GM18511 (cell line): ENCODE measurements around the gene SHMT2.

Experiments
- ATAC-seq: cut with Tn5 transposase; IDR thresholded peaks from one replicate; pipeline ENCODE4 v1.9.1; 2021; ENCODE audit warnings: mild to moderate bottlenecking, moderate library complexity; ENCODE audit not compliant: unreplicated experiment

Gene SHMT2

DNA sequence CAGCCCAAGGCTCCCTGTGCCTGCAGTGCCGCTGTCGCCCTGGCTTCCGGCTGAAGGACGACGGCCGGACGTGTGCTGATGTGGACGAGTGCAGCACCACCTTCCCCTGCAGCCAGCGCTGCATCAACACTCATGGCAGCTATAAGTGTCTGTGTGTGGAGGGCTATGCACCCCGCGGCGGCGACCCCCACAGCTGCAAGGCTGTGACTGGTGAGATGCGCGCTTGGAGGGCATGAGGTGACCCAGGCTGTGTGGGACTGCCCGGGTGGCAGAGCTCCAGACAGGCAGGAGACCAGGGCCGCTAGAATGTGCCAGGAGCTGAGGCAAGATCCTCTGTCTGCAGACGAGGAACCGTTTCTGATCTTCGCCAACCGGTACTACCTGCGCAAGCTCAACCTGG is 32.6 kb upstream of the SHMT2 start:
- no peak for ATAC-seq

DNA sequence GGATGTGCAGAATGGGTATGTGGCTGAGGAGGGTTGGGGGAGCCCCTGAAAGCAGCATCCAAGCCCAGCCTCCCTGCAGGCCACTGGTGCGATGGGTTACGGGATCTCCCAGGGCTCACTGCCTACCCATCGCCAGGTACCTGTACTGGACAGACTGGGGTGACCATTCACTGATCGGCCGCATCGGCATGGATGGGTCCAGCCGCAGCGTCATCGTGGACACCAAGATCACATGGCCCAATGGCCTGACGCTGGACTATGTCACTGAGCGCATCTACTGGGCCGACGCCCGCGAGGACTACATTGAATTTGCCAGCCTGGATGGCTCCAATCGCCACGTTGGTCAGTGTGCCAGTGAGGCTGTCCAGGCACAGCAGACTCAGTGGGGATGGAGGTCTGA is 31.2 kb upstream of the SHMT2 start:
- no peak for ATAC-seq

DNA sequence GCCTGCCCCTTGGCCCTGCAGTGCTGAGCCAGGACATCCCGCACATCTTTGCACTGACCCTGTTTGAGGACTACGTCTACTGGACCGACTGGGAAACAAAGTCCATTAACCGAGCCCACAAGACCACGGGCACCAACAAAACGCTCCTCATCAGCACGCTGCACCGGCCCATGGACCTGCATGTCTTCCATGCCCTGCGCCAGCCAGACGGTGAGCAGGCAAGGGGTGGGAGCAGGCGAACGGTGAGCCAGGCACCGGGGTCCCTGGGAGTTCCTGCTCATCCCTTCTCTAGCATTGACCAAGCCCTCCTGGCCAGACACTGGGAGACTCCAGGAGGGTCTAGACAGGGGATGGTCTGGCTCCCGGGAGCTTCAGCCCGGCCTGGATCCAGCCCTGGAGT is 30.3 kb upstream of the SHMT2 start:
- no peak for ATAC-seq

DNA sequence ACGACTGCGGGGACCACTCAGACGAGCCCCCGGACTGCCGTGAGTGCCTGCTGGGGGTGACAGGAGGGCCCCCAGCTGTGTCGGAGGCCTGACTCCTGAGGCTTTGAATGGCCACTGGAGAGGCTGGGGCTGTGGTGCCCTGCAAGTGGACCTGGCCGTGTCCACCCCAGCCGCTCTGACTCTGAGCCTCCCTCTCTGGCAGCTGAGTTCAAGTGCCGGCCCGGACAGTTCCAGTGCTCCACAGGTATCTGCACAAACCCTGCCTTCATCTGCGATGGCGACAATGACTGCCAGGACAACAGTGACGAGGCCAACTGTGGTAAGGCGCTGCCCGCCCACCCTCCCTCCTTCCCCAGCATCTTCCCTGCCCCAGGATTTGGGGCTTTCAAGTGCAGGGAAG is 29.0 kb upstream of the SHMT2 start:
- no peak for ATAC-seq

DNA sequence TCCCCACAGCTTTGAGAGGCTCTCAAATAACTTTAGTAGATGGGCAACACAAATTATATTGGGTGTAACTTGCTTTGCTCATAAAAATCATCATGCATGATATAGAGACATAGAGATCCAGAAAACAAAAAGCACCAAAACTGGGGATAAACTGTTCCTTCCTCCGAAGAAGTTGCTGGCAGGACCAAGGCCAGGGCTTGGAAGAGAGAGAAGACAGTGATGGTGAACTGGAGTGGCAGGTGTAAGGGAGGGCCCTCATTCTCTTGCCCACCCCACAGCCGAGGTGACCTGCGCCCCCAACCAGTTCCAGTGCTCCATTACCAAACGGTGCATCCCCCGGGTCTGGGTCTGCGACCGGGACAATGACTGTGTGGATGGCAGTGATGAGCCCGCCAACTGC is 28.3 kb upstream of the SHMT2 start:
- no peak for ATAC-seq

DNA sequence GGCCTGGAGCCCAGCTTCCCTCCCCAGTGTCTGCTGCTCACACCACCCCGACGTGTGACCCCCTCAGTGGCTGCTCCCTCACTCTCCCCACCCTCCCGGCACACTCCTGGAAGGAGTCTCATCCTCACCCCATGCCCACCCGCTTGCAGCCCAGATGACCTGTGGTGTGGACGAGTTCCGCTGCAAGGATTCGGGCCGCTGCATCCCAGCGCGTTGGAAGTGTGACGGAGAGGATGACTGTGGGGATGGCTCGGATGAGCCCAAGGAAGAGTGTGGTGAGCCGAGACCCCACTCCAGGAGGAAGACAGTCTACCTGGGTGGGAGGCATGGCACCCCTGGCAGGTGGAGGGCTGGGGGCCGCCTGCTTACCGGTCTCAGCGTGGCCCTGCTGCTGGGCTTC is 27.9 kb upstream of the SHMT2 start:
- no peak for ATAC-seq

DNA sequence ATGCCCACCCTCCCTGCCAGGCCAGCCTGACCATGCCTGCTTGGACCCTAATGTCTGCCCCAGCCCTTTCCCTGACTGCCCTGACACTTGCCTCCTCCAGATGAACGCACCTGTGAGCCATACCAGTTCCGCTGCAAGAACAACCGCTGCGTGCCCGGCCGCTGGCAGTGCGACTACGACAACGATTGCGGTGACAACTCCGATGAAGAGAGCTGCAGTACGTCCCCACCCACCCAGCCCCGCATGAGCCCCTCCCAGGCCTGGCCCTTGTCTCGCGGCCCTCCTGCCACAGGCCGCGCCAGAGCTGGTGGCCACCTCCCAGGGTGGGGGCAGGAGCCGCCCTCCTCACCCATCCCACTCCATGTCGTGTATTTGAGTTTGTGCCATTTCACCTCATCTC is 27.2 kb upstream of the SHMT2 start:
- no peak for ATAC-seq

DNA sequence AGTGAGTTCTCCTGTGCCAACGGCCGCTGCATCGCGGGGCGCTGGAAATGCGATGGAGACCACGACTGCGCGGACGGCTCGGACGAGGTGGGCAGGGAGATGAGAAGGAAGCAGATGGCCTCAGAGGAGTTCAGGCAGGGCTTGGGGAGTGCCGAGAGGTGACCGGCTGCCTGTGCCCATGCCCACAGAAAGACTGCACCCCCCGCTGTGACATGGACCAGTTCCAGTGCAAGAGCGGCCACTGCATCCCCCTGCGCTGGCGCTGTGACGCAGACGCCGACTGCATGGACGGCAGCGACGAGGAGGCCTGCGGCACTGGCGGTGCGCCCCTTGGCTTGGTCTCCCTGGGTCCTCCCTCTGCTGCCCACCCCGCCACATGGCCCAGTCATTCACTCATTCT is 26.3 kb upstream of the SHMT2 start:
- no peak for ATAC-seq

DNA sequence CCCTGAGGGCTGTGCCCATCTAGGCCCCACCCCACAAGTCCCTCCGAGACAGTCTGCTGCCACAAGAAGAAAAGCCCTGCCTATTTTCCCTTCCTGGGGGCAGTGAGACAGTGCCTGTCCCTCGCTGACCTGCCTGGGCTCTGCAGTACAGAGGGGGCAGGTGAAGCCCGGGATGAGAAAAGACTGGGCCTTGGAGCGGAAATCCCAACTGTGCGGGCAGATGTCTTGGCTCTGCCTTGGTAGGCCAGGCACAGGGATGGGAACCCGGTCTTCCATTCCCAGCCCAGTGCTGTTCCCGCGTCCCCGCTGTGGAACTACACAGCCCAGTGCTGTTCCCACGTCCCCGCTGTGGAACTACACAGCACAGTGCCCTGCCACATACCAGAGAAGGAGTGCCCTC is 25.7 kb upstream of the SHMT2 start:
- no peak for ATAC-seq

DNA sequence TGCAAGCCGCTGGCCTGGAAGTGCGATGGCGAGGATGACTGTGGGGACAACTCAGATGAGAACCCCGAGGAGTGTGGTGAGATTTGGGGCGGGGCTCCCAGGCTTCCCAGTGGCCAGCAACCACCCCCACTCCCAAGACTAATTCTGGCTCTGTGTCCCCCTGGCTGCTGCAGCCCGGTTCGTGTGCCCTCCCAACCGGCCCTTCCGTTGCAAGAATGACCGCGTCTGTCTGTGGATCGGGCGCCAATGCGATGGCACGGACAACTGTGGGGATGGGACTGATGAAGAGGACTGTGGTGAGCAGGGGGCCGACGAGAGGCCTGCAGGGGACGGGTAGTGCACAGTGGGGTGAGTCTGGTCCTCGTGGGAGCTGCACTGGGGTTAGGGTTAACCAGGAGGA is 25.1 kb upstream of the SHMT2 start:
- ATAC-seq, result no peak

DNA sequence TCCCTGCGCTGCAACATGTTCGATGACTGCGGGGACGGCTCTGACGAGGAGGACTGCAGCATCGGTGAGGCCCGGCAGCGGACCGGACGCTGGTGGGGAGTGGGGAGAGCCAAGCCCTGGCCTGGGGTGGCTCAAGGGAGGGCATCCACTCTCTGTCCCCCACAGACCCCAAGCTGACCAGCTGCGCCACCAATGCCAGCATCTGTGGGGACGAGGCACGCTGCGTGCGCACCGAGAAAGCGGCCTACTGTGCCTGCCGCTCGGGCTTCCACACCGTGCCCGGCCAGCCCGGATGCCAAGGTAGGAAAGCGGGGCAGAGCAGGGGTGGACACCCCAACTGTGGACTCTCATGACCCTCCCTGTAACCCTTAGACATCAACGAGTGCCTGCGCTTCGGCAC is 24.3 kb upstream of the SHMT2 start:
- ATAC-seq, result no peak

DNA sequence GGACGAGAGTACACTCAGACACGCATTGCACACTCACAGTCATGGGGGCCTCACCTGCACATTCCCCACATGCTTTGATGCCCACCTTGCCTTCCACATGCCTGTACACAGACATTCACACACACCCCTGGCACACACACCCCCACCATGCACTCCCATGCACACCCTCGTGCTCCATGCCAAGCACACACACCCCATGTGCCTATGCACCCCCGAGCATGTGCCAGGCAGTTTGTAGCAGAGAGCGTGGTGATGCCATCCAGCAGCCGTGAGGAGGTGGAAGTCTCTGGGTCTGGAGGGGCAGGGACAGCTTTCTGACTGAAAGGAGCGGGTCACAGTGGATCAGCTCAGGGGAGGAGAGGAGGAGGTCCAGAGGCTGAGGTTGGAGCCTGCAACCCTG is 23.6 kb upstream of the SHMT2 start:
- no peak for ATAC-seq

DNA sequence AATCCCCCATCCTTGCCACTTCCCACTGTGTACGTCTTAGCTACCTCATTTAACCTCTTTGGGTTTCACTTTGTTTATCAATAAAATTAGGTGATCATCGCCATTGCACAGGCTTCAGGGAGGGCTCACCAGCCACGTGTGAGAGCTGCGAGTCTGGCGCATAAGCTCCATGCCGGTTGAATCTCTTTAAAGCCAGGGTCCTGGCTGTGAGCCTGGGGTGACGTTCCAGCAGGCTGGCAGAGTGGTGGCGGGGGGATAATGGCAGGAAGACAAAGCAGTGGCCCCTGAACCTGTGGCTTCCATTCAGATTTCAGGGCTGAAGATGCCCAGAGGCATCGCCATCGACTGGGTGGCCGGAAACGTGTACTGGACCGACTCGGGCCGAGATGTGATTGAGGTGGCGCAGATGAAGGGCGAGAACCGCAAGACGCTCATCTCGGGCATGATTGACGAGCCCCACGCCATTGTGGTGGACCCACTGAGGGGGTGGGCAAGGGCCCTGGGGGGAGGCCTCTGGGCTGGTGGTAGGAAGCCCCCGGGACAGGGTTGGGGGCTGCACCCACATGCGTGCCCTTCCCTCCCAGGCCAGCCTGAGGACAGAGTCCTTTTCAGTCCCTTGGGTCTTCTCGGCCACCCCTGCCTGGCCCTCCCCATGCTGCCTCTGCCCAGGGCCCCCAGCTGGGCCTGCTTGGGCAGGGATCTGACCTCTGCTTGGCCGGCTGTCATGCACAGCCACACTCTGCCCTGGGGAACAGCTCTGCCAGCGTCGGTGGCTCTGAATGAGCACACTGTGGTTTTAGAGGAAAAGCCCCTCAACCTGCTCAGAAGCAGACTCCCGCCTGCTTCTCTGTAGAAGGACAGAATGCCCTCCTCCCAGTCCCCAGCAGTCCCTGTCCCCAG is 21.5 kb upstream of the SHMT2 start:
- ATAC-seq, result no peak

DNA sequence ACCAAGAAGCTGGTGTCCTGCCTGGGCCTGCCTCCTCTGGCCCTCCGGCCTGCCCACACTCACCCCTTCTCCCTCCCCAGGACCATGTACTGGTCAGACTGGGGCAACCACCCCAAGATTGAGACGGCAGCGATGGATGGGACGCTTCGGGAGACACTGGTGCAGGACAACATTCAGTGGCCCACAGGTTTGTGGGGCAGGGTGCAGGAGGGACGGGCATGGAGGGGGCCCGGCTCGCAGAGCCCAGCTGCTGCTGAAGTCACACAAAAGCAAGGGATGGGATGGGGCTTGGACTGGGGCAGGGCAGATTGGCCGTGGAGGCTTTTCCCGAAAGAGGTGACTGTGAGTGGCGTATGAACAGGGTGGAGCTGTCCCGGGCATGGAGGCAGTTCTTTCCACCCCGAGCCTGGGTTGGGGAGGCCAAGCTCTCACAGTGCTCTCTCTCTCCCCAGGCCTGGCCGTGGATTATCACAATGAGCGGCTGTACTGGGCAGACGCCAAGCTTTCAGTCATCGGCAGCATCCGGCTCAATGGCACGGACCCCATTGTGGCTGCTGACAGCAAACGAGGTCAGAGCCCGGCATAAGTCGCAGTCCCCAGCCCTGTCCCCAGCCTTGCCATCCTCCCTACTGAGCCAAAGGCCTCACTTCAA is 20.8 kb upstream of the SHMT2 start:
- no peak for ATAC-seq

DNA sequence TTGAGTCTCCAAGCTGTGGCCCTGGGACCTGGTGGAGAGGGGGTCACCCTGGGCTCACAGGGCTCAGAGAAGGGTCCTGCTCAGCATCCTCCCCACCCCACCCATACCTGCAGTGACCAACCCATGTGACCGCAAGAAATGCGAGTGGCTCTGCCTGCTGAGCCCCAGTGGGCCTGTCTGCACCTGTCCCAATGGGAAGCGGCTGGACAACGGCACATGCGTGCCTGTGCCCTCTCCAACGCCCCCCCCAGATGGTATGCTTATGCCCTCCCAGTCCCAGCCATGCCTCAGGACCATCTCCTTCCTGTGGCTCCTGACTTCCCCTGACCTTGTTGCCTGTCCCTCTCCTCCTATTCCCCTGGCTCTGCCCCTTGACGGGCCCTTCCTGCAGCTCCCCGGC is 19.6 kb upstream of the SHMT2 start:
- ATAC-seq, result no peak

DNA sequence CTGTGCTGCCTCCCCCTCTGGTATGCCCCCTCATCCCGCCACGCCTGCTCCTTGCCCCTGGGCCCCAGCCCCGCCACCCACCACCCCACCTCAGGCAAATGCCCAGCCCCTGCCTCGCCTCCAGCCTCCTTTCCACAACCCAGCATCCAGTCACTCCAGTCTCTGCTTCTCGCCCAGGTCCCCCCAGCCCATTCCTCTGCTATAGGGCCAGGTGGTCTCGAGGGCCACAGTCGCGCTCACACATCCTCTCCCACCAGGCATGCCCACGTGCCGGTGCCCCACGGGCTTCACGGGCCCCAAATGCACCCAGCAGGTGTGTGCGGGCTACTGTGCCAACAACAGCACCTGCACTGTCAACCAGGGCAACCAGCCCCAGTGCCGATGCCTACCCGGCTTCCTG is 19.1 kb upstream of the SHMT2 start:
- no peak for ATAC-seq

DNA sequence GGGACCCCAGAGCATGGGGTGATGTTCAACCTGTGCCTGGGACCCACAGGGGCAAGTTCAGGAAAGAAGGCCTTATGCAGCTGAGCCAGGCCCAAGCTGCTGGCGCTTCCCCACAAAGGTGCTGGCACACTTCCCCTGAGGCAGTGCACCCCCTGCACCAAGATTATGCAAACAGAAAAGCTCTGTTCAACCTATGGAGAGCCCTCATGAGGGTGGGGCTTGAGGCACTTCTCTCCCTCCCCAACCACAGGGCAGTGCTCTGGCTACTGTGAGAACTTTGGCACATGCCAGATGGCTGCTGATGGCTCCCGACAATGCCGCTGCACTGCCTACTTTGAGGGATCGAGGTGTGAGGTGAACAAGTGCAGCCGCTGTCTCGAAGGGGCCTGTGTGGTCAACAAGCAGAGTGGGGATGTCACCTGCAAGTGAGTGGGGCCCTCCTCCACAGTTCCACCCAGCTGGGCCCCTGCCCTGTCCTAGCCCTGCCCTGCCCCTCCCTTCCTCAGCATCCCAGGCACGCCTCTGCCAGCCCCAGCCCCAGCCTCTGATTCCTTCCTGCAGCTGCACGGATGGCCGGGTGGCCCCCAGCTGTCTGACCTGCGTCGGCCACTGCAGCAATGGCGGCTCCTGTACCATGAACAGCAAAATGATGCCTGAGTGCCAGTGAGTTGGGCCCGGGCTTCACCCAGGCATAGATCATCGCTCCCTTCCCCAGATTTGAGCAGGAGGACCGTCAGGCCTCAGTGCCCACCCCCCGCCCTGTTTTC is 18.4 kb upstream of the SHMT2 start:
- ATAC-seq, result no peak

DNA sequence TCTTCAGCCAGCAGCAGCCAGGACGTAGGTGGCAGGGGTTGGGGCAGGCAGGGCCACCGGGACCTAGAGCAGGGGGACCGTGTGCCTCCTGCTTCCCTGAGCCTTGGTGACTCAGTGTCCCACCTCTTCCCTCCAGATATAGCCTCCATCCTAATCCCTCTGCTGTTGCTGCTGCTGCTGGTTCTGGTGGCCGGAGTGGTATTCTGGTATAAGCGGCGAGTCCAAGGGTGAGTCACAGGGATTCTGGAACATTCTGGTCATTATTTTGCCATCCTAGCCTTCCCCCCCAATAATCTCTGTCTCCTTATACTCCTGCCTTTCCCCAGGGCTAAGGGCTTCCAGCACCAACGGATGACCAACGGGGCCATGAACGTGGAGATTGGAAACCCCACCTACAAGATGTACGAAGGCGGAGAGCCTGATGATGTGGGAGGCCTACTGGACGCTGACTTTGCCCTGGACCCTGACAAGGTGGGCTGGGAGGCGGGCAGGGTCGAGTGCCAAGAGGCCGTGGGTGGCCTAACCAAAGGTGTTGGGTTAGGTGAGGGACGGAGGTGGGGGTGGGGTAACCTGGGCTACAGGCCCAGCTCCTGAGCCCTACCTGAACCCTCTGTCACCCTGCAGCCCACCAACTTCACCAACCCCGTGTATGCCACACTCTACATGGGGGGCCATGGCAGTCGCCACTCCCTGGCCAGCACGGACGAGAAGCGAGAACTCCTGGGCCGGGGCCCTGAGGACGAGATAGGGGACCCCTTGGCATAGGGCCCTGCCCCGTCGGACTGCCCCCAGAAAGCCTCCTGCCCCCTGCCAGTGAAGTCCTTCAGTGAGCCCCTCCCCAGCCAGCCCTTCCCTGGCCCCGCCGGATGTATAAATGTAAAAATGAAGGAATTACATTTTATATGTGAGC is 17.5 kb upstream of the SHMT2 start:
- ATAC-seq, result no peak

DNA sequence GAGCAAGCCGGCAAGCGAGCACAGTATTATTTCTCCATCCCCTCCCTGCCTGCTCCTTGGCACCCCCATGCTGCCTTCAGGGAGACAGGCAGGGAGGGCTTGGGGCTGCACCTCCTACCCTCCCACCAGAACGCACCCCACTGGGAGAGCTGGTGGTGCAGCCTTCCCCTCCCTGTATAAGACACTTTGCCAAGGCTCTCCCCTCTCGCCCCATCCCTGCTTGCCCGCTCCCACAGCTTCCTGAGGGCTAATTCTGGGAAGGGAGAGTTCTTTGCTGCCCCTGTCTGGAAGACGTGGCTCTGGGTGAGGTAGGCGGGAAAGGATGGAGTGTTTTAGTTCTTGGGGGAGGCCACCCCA is 16.8 kb upstream of the SHMT2 start:
- no peak for ATAC-seq

DNA sequence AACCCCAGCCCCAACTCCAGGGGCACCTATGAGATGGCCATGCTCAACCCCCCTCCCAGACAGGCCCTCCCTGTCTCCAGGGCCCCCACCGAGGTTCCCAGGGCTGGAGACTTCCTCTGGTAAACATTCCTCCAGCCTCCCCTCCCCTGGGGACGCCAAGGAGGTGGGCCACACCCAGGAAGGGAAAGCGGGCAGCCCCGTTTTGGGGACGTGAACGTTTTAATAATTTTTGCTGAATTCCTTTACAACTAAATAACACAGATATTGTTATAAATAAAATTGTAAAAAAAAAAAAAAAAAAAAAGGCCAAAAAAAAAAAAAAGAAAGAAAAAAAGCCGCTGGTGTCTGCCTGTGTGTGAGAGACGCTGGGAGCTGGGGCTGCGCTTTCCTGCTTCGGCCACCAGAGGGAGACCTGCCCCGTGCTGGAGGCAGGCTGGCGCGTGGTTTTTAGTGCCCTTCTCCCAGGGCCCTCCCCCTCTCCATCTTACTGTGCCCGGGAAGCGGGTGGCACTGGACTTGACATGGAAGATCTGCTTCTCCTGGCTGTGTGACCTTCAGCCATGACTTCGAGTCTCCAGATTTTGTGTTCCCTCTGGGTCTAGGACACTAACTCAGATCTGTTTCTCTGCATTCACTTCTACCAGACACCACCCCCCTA is 16.3 kb upstream of the SHMT2 start:
- ATAC-seq, result no peak
